HG02981 (cell line): ENCODE data around the gene UBL3.

Experiments used
- ATAC-seq: cut with Tn5 transposase; IDR thresholded peaks from one replicate; pipeline ENCODE4 v1.9.1; 2021; ENCODE audit warnings: mild to moderate bottlenecking, moderate library complexity; ENCODE audit not compliant: unreplicated experiment

The UBL3 gene

DNA sequence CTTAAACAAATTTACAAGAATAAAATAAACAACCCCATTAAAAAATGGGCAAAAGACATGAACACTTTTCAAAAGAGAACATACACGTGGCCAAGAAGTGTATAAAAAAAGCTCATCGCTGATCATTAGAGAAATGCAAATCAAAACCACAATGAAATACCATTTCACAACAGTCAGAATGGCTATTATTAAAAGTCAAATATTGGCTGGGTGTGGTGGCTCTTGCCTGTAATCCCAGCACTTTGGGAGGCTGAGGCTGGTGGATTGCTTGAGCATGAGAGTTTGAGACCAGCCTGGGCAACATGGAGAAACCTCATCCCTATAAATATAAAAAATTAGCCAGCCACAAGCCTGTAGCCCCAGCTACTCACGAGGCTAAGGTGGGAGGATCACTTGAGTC, 89.9 kb downstream of the UBL3 start:
- no peak for ATAC-seq

DNA sequence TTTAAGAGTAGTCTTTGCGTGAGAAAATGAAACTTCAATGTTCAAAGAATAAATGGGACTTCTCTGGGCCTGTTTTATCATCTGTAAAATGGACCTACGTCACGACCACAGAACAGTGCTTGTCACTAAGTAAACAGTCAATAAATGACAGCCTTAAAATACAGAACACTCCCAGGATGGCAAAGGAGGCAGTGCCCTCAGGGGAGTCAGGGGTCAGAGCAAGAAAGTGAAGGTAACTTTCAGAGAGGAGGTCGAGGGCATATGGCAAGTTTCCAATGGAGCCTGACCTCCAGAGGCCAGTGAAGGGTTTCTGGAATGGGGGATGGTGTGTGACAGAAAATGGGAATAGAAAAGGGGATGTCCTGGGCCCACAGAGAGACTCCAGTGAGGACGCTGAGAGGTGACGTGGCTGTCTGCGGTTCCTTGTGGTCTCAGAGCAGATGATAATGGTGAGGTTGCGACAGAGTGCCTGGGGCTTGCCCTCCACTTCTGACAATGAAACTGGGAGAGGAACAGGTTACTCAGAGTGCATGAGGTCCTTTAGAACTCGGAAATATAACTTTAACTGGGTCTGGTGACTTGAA, 91.8 kb downstream of the UBL3 start:
- peak; percentile 93 for ATAC-seq

DNA sequence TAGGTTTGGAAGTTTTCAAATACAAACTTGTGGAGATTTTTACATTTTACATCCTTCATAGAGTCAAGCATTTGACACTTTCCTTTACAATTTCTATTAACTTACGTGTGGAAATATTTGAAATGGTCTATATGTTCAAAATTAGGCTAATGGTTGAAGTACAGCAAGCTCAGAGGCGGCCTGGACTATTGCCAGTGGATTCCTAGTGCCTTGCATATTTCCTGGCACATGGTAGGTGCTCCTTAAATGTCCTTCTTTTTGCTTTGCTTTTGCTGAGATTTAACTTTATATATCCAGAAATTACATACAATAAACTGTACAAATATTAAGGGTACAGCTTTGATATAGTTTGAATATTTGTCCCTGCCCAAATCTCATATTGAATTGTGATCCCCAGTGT, 93.9 kb downstream of the UBL3 start:
- no peak for ATAC-seq

DNA sequence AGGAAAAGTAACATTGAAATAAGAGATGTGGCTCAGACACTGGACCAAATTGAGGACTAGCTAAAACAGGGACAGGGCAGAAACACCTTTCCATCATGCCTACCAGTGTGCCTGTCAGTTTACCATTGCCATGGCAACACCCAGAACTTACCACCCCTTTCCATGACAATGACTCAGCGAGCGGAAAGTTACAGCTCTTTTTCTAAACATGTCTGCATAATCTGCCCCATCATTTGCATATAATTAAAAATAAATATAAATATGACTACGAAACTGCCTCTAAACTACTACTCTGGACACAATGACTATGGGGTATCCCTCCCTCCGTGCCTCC, 96.0 kb downstream of the UBL3 start:
- no peak for ATAC-seq

DNA sequence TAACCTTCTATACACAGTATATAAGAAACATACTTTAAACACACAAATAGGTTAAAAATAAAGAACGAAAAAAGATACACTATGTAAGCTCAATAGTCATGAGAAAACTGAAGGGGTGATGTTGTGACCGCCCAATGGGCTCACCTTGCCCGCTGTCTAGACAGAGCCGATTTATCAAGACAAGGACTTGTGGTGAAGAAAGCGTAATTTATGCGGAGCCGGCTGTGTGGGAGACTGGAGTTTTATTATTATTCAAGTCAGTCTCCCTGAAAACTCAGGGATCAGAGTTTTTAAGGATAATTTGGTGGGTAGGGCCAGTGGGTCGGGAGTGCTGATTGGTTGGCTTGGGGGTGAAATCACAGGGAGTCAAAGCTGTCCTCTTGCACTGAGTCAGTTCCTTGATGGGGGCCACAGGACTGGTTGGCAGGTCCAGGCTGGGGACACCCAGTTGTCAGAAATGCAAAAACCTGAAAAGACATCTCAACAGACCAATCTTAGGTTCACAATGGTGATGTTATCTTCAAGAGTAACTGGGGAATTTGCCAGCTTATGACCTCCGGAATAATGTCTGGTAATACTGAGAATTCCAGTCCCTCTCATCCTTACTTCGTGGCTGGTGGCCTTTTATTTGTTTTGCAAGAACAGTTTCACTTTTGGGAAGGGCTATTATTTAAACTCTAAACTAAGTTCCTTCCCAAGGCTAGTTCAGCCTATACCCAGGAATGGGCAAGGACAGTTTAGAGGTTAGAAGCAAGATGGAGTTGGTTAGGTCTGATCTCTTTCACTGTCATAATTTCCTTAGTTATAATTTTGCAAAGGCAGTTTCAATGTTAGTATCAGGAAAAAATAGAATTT, 96.6 kb downstream of the UBL3 start:
- ATAC-seq: no peak

DNA sequence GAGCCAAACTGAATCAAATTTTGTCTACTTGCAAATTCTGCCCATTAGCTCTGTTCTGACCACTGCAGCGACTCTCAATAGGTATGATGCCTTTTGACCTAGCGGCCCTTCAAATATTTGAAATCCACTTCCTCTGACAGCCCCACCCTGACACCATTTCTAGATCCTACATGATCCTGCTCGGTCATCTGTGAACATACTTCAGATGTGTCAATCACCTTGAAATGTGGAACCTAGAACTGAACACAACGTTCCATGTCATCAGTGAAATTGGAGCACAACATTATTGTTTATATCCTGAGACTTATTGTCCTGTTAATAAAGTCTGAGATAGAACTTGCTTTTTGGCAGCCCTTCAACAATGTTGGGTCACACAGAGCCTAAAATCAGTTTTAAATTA, 98.2 kb downstream of the UBL3 start:
- ATAC-seq: no peak

DNA sequence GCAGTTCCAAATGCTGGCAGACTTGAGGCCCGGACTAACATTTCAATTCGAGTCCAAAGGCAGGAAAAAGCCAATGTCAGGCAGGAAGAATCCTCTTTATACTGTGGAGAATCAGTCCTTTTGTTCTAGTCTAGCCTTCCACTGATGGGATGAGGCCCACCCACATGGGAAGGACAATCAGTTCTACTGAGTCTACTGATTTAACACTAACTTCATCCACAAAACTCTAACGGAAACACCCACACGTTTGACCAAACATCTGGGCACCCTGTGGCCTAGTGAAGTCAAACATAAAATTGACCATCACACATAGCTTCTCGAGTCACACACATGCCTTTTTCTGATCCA, 100.3 kb downstream of the UBL3 start:
- no peak for ATAC-seq

DNA sequence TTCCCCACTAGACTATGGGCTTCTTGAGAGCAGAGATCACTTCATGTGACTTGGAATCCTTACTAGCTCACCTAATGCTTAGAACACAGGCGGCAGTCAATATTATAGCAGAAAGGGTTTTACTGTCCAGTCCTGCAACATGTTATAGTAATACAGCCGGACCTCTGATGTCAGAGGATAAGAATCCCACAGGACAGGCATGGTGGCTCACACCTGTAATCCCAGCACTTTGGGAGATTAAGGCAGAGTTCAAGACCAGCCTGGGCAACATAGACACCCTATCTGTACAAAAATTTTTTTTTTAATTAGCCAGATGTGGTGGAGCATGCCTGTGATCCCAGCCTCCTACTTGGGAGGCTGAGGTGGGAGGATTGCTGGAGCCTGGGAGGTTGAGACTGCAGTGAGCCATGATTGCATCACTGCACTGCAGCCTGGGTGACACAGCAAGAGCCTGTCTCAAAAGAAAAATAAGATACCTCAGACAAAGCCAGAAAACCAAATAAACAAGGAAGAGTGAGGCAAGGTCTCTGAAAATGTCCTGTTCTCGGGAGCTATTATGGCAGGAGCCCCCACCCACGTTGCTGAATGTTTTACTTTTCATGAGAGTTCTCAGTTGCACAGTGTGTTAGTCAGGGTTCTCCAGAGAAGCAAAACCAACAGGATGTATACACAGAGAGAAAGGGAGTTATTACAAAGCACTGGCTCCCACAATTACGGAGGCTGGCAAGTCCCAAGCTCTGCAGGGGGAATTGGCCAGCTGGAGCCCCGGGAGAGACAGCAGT, 100.8 kb downstream of the UBL3 start:
- no peak for ATAC-seq

DNA sequence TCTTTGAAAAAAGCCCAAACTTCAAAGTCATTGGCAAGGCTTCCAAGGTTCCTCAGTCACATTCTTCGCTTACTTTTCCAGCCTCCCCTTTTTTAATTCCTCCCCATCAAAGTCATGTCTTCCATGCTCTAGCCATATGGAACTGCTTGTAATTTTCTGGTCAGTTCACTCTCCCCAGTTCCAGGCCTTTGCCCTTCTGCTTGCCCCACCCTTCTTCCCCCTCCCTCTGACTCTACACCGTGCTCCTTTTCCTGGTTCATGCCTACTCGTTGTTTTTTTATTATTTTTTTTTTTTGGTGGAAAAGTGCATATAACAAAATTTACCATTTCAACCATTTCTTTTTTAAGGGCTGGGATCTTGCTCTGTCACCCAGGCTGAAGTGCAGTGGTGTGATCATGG, 102.3 kb downstream of the UBL3 start:
- ATAC-seq: no peak

DNA sequence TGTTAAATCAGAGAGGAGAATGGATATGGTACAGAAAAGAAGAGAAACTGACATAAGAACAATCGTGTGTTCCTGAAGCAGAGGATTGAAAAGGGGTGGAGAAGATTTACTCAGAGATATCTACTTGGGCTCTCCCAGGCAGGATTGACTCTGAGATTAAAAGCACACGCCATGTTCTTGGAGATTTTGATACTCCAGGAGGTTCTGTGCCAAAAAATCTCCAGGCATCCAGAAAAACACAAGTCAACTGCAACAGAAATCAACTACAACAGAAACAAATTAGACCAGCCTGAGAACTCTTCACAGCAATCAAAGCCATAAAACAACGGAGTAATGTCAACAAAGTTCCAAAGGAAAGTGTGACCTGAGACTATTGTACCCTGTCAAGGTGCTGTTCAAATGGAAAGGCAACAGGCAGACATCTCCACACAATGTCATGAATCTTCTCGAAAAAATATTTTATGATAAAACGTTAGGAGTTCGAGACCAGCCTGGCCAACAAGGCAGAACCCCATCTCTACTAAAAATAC, 104.2 kb downstream of the UBL3 start:
- no peak for ATAC-seq

DNA sequence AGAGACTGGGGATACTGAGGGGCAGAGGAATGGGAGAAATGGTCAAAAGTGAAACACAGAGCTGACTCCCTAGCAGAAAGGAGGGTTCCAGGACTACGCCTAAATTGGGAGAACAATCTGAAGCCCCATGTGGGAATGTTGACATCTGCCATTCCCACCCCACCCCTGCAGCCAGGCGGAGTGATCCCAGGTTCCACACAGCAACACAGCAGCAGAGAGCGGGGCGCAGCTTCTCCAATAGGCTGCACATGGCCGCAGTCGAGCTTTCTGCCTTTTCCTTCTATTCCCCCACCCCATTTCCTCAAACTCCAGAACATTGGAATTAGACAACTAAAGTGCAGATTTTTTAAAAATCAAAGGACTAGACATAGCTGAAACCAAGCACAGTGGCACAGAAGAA, 104.7 kb downstream of the UBL3 start:
- ATAC-seq: no peak

DNA sequence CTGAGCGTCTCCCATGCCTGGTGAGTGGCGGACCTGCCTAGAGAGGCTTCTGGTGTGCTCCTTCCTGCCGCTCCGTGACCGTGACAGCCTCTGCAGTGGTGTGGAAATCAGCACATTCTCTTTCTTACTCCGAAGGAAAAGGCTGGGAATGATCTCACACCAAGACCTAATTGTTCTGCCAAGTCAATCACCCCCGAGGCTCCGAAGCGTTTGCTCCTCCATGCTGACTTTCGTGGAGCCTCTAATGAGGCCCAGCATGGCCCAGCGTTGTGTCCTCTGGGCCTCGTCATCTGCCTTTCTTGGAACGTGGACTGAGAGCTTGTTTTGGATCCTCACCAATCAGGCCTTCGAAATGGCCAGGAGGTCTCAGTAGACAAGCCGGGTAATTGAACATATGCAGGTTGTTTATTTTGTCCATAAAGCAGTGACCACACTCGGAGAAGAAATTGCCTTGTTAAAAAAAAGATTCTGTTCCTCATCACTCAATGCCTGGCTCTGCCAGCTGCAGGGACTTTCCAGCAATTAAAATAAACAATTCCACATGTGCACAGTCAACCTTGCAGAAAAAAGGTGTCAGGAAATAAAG, 107.1 kb downstream of the UBL3 start:
- no peak for ATAC-seq

DNA sequence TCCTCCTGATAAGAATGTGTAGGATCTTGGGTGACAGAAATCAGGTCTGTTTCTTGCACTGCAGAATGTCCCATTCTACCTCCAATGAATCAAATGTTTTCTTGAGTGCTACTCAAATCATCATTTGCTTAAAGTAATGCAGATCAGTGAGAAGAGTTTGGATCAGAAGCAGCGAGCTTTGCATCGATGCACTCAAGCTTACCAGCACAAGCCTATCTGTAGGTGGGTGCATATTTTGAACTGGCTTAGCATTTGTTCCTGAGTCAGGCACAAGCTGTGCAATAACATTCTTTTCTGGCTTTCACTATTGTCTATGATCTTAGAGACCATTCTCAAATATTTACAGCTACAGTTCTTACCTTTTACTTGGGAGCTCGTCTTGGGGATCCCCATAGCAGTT, 109.5 kb downstream of the UBL3 start:
- ATAC-seq: no peak

DNA sequence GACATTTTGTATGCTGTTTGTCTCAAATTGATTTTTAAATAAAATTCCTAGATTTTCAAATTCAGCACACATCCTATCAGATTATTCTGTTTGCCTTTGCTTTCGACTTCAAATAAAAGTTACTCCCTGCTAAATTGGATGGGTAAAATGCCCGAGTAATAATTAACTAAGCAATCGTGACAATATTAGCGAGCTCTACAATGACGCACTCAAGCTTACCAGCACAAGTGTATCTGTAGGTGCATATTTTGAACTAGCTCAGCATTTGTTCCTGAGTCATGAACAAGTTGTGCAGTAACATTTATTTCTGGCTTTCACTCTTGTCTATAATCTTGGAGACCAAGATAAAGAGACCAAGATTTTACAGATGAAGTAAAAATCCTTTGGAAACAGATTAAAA, 113.4 kb downstream of the UBL3 start:
- ATAC-seq: no peak

DNA sequence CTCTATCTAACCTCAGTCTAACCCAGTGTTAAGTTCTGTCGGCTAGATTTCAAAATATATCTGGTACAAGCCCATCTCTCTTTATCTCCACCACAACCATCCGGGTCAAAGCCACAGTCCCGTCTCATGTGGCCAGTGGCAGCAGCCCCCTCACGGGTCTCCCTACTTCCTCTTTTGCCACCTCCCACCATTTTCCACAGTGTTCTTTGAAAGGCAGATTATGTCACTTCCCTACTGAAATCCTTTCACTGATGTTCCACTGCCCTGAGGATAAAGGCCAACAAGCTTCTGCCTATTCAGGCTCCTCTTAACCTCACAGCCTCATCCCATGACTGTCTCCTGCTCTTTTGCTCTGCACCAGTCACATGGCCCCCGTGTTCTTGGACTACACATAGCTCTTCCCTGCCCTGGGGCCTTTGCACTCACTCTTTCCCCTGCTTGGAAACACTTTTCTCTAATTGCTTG, 117.2 kb downstream of the UBL3 start:
- ATAC-seq: no peak

DNA sequence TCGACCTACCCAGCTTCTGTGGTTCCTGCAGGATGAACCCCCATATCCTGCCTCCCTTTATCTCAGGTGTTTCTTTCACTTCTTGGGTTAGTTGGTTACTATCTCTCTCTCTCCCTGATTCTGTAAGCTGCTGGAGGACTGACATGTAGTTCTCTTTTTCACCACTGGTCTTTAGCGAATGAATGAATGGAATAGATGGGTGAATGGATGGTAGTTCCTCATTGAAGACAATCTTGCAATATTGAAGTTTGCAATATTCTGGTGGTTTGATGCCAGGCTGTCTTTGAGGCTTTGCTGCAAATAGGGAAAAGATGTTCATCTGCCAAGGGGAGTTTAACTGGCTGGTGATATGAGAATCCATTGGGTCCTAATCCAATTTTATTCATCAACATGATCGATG, 120.2 kb downstream of the UBL3 start:
- ATAC-seq: no peak

DNA sequence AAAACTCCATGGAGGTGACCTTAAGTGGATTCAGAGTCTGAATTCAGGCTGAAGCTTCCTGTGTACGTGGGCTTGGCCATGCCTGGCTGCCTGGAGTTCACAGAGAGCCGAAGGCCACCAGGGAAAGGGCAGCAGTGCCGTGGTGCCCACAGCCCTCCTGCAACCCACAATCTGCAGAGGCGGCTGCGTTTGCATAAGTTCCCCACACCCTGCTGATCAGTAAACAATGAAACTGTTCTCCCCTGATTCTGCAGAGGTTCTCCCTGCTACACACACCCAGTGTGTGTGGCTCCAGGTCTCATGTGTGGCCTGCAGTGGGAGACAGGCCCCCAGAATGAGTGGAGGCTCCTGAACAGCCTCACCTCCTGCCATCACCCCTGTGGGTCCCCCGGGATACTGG, 128.0 kb downstream of the UBL3 start:
- no peak for ATAC-seq

DNA sequence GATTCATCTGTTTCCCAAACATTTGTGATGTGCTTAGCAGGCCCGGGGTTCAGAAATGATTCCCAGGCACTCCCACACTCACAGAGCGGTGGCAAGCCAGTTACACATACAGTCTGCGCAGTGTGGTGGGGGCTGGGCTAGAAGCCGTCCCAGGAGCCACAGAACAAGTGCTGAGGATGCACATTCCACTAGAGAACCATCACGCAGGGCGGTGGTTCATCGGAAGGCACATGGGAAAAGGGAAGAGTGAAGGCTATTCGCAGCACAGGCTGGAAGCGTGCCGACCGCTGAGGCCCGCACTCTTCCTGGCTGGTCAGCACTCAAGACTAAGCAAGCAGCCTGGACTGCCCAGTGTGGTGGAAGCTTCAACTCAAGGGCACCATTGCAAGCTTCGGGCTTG, 128.7 kb downstream of the UBL3 start:
- ATAC-seq: no peak

DNA sequence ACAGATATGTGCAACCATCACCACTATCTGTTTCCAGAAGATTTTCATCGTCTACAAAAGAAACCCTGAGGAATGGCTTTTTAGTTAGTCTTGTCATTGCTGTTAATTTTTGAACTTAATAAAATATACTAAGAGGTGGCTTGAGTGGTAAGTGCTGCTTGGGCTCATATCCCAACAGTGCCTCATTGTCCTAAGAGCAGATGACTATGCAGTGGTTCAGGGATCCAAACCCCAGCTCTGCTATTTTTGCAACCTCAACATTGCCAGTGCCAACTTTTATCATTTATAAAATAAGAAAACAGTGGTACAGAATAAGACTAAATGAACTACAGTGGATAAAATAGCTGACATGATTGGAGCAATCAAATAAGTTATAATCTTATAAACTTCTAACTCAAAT, 131.7 kb downstream of the UBL3 start:
- ATAC-seq: no peak

DNA sequence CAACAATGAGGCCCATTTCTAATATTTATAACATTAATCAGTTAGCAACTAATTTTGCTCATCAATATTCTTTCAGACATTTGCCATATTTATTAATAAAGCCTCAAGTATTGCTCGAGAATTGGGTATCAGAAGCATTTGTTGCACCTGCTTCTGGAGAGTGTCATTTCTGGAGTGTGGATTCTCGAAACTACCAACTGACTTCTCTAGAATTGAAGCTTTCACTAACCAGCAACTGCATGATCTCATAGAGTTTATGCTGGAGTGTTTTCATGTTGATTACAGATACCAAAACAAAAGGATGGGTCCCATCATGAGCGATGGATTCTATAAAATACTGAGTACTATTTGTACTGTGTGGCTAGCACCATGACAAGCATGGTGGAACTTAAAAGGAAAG, 133.9 kb downstream of the UBL3 start:
- no peak for ATAC-seq
